Measurements from ENCODE around the gene DENND1A. TPM values are rescaled to one million over a fixed set of nuclear protein-coding genes. Genes with fewer than 3 reads are reported as not detected.

Gene DENND1A
- total and polyA plus RNA-seq, 2 experiments from 2014 or later: 13.1 to 28.7 TPM

DNA sequence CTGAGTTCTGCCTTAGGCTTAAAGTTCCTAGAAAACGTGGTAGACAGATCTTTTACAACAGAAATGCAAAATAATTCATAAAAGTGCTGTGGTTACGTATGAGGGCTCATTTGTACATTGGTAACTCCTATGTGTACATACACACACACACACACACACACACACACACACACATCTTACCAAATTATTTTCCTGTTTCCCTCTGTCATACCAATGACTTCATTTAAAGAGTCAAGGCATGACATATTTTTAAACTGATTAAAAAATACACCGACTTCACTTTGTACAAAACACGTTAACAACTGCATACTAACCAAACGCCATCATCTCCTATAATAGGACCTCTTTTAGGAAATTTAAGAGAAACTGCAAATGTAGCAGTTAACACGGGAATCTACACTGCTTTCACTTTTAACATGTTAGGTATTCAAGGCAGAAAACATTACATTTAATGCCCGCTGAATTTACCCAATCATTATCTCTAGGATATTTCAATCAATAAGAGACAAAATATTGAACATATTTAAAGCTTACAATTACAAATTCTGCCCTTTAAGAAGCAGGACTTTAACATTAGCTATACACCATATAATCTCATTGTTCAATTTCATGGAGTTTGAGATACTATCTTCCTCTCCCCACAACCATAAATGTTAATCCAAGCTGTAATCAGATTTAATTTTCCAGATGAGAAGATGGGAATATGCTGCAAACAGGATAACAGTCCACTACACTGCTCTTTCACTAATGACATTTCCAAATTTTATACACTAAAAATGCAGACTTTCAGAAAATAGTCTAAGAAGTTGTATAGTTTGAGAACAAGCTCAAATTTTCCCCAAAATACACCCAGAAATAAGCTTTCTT, 133.1 kb downstream of the DENND1A start (continued):
- no peak for TF ChIP-seq ZNF462 (CRISPR knock-in tag; IDR thresholded peaks at IDR 0.05)
- TF ChIP-seq, protein P1, sequence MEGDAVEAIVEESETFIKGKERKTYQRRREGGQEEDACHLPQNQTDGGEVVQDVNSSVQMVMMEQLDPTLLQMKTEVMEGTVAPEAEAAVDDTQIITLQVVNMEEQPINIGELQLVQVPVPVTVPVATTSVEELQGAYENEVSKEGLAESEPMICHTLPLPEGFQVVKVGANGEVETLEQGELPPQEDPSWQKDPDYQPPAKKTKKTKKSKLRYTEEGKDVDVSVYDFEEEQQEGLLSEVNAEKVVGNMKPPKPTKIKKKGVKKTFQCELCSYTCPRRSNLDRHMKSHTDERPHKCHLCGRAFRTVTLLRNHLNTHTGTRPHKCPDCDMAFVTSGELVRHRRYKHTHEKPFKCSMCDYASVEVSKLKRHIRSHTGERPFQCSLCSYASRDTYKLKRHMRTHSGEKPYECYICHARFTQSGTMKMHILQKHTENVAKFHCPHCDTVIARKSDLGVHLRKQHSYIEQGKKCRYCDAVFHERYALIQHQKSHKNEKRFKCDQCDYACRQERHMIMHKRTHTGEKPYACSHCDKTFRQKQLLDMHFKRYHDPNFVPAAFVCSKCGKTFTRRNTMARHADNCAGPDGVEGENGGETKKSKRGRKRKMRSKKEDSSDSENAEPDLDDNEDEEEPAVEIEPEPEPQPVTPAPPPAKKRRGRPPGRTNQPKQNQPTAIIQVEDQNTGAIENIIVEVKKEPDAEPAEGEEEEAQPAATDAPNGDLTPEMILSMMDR (conservative IDR thresholded peaks at IDR 0.05; ENCODE audit: low read depth in 2 of 2): no peak

DNA sequence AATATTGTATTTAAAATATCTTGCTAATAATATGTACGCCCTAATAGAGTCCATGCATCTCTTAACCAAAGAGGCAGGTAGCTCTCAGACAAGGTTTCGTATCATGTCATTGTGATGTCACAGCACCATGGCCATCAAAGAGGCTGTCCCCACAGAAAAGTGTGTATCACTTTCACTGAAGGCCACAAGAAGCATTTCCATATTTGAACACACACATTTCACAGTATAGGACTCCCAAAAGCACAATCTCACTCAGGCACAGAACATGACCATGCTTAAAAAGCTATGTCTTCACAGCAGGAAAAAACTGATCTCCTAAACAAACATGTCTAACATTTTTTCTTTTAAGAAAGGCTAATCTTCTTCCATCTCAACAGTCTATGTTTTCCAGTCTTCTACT, 133.8 kb downstream of the DENND1A start:
- H3K9me2 ChIP-seq (ENCODE audit: insufficient read depth): no peaks in the 10 kb centered on the region
- H3K9me3 Mint-ChIP-seq: no peaks in the 10 kb centered on the region
- no peaks in the 10 kb centered on the region for H3K27me3 Mint-ChIP-seq (ENCODE audit: insufficient read depth, low read depth, poor library complexity)
- no peaks in the 10 kb centered on the region for H3F3A ChIP-seq (replicated peaks; ENCODE audit: low read depth)
- H3K36me3 ChIP-seq (ENCODE audit: insufficient read depth): no peaks in the 10 kb centered on the region
- no peak for DNase-seq (ENCODE audit: low spot score)
- H3K4me3 ChIP-seq: no peak overlapping the region
- no peaks in the 10 kb centered on the region for H3K36me3 Mint-ChIP-seq (ENCODE audit: low read depth)
- no peaks in the 10 kb centered on the region for H3K27me3 ChIP-seq (ENCODE audit: insufficient read depth)
- no peak overlapping the region for H3K4me3 Mint-ChIP-seq
- H3K27ac ChIP-seq (ENCODE audit: low read depth): no peak overlapping the region
- peaks cover 8% of the 10 kb centered on the region; the same call in 1 of the 2 replicates for H4K20me1 ChIP-seq (replicated peaks; ENCODE audit: insufficient read depth)
- H3K79me2 ChIP-seq (replicated peaks; ENCODE audit: insufficient read depth): peaks cover 11% of the 10 kb centered on the region
- H3K27ac Mint-ChIP-seq: no peak overlapping the region
- no peak for ATAC-seq
- H3K4me2 ChIP-seq: no peak overlapping the region
- H3K4me1 Mint-ChIP-seq: peaks cover 25% of the 10 kb centered on the region
- H3K4me1 ChIP-seq (ENCODE audit: insufficient read depth): peaks cover 21% of the 10 kb centered on the region
- no peak overlapping the region for H2AFZ ChIP-seq
- no peak for TF ChIP-seq POLR2AphosphoS5 (IDR thresholded peaks at IDR 0.05; ENCODE audit: low read depth)
- TF ChIP-seq ZNF462 (CRISPR knock-in tag; IDR thresholded peaks at IDR 0.05): no peak
- no peak for TF ChIP-seq CREB1 (CRISPR knock-in tag; IDR thresholded peaks at IDR 0.05; ENCODE audit: low read depth)
- TF ChIP-seq EZH2 (IDR thresholded peaks at IDR 0.05; ENCODE audit: low read depth, unreplicated experiment): no peak
- TF ChIP-seq EZH2phosphoT487 (IDR thresholded peaks at IDR 0.05; ENCODE audit: unreplicated experiment): no peak
